HCT116 (cell line): ENCODE measurements around the gene CCL13. TPM values are rescaled to one million over a fixed set of nuclear protein-coding genes. Genes with fewer than 3 reads are reported as not detected.

Experiments
- ATAC-seq: fragments of 200-7000 bp; cut with Tn5 transposase; 2 replicates; pipeline ENCODE4 v1.9.1; 2020; ENCODE audit warnings: mild to moderate bottlenecking, moderate library complexity
- BruUV-seq: library from RNA; stranded (reverse); fragments of 400-500 nt; replicated peaks from 2 replicates; lab custom pipeline; 2021; lab: Mats Ljungman, UMichigan
- CTCF ChIA-PET: fragments of 300-600 bp; sonication (Branson Sonifier 250); formaldehyde crosslinking; loops from one replicate; lab custom pipeline; 2021; ENCODE audit warnings: antibody characterized with exemption; lab: Charles Lee
- POLR2A ChIA-PET: fragments of 300-600, 350-600 bp; sonication (Branson Sonifier 250); formaldehyde crosslinking; loops from one replicate; lab custom pipeline; 2021; ENCODE audit warnings: antibody characterized with exemption; lab: Charles Lee
- RAD21 ChIA-PET, 2 experiments: fragments of 300-600 bp; sonication (Branson Sonifier 250); formaldehyde crosslinking; loops; one replicate each; lab custom pipeline; 2023; ENCODE audit warnings: low total read pairs in 2 of 2; ENCODE audit not compliant: uncharacterized antibody in 2 of 2, unreplicated experiment in 2 of 2, low non-redundant PET in 1 of 2; lab: Charles Lee
- DNase-seq: peaks from one replicate; pipeline ENCODE4 v3.0.0-alpha.2; 2010; ENCODE audit warnings: low read depth, low spot score
- H2AFZ ChIP-seq: fragments of 200-600 bp; shearing (Covaris generic), sonication (generic); 2 replicates; pipeline ENCODE4 v1.6.1; 2017; ENCODE audit warnings: low read depth, mixed run types, mixed read lengths, antibody characterized with exemption, low read length; ENCODE audit not compliant: poor library complexity, severe bottlenecking
- H3K27ac ChIP-seq: 2 replicates; pipeline ENCODE4 v1.5.1; 2012; ENCODE audit warnings: low read depth, low read length
- H3K27me3 ChIP-seq: fragments of 200-600 bp; sonication (generic); 2 replicates; pipeline ENCODE4 v1.6.1; 2016; ENCODE audit warnings: mixed run types, low read length, mixed read lengths; ENCODE audit not compliant: insufficient read depth
- H3K36me3 ChIP-seq, 2 experiments: fragments of 200-500 bp in 1 of 2; fragments of 200-600 bp in 1 of 2; sonication (Bioruptor generic) in 1 of 2; sonication (generic) in 1 of 2; 2 replicates each; pipeline versions ENCODE4 v1.5.1 to v1.6.1; 2014 to 2016; ENCODE audit warnings: low read length in 2 of 2, inconsistent platforms in 1 of 2, mixed read lengths in 1 of 2, mixed run types in 1 of 2; ENCODE audit not compliant: insufficient read depth in 2 of 2, control insufficient read depth in 1 of 2
- H3K4me1 ChIP-seq, 2 experiments: fragments of 200-600 bp in 1 of 2; sonication (generic) in 1 of 2; 2 replicates each; pipeline versions ENCODE4 v1.5.1 to v1.6.1; 2012 to 2017; ENCODE audit warnings: low read length in 2 of 2, inconsistent platforms in 1 of 2, mild to moderate bottlenecking in 1 of 2, mixed read lengths in 1 of 2, mixed run types in 1 of 2, moderate library complexity in 1 of 2; ENCODE audit not compliant: insufficient read depth in 2 of 2, control insufficient read depth in 1 of 2
- H3K4me2 ChIP-seq: fragments of 200-600 bp; sonication (generic); 2 replicates; pipeline ENCODE4 v1.6.1; 2017; ENCODE audit warnings: mixed run types, low read length, mixed read lengths
- H3K4me3 ChIP-seq, 2 experiments: fragments of 200-600 bp in 1 of 2; sonication (generic) in 1 of 2; replicated peaks in 1 of 2; 2 replicates each; pipeline ENCODE4 v1.5.1; 2011 to 2016; ENCODE audit warnings: low read length in 2 of 2, control low read depth in 1 of 2, low read depth in 1 of 2, mild to moderate bottlenecking in 1 of 2, mixed read lengths in 1 of 2, mixed run types in 1 of 2
- H3K79me2 ChIP-seq: fragments of 200-600 bp; sonication (generic); 2 replicates; pipeline ENCODE4 v1.6.1; 2017; ENCODE audit warnings: mild to moderate bottlenecking, mixed run types, low read length, moderate library complexity, mixed read lengths; ENCODE audit not compliant: insufficient read depth
- H3K9ac ChIP-seq: fragments of 200-600 bp; sonication (generic); 2 replicates; pipeline ENCODE4 v1.6.1; 2016; ENCODE audit warnings: low read length, mixed read lengths
- H3K9me2 ChIP-seq: fragments of 200-600 bp; sonication (generic), shearing (Covaris generic); 2 replicates; pipeline ENCODE4 v1.6.1; 2017; ENCODE audit warnings: mixed run types, mild to moderate bottlenecking, moderate library complexity; ENCODE audit not compliant: insufficient read depth
- H3K9me3 ChIP-seq, 2 experiments: fragments of 200-500 bp in 1 of 2; fragments of 200-600 bp in 1 of 2; sonication (Bioruptor generic) in 1 of 2; sonication (generic) in 1 of 2; 2 replicates each; pipeline ENCODE4 v1.6.1; 2014 to 2017; ENCODE audit warnings: low read length in 2 of 2, mixed read lengths in 2 of 2, inconsistent platforms in 1 of 2, low read depth in 1 of 2, mild to moderate bottlenecking in 1 of 2, mixed run types in 1 of 2, moderate library complexity in 1 of 2; ENCODE audit not compliant: control insufficient read depth in 1 of 2, insufficient read depth in 1 of 2
- H4K20me1 ChIP-seq: fragments of 200-600 bp; sonication (generic), shearing (Covaris generic); 2 replicates; pipeline ENCODE4 v1.6.1; 2017; ENCODE audit warnings: mixed run types, mild to moderate bottlenecking, moderate library complexity; ENCODE audit not compliant: insufficient read depth
- CBX3 ChIP-seq: IDR thresholded peaks from 2 replicates; pipeline ENCODE4 v1.6.1; 2012; ENCODE audit warnings: low read depth
- EGR1 ChIP-seq: IDR thresholded peaks from 2 replicates; pipeline ENCODE4 v1.6.1; 2012; ENCODE audit warnings: low read depth
- ELF1 ChIP-seq: IDR thresholded peaks from 2 replicates; pipeline ENCODE4 v1.6.1; 2012; ENCODE audit warnings: low read depth, borderline replicate concordance
- FOSL1 ChIP-seq: IDR thresholded peaks from 2 replicates; pipeline ENCODE4 v1.6.1; 2012; ENCODE audit warnings: low read depth
- JUND ChIP-seq: IDR thresholded peaks from 2 replicates; pipeline ENCODE4 v1.6.1; 2012
- POLR2AphosphoS5 ChIP-seq: IDR thresholded peaks from 2 replicates; pipeline ENCODE4 v1.6.1; 2011; ENCODE audit warnings: mild to moderate bottlenecking, low read depth, low read length, moderate library complexity
- RAD21 ChIP-seq: IDR thresholded peaks from 2 replicates; pipeline ENCODE4 v1.6.1; 2012; ENCODE audit warnings: low read depth, mild to moderate bottlenecking
- SP1 ChIP-seq: IDR thresholded peaks from 2 replicates; pipeline ENCODE4 v1.6.1; 2012; ENCODE audit warnings: low read depth
- SRF ChIP-seq: IDR thresholded peaks from 2 replicates; pipeline ENCODE4 v1.6.1; 2012; ENCODE audit warnings: low read depth
- TCF7L2 ChIP-seq: IDR thresholded peaks from 2 replicates; pipeline ENCODE4 v1.7.0; 2011; ENCODE audit warnings: borderline replicate concordance, inconsistent platforms; ENCODE audit not compliant: insufficient read depth, insufficient read length; ENCODE audit errors: extremely low read depth
- intact Hi-C: fragments of 100-400 bp; cut with micrococcal nuclease; formaldehyde crosslinking; loops from 2 replicates; pipeline ENCODE4 v1.10.0; 2022
- total RNA-seq: library from RNA; stranded (reverse); gene quantifications from one replicate; pipeline ENCODE4 v1.2.1, GENCODE V29; 2021; ENCODE audit not compliant: unreplicated experiment
- TF ChIP-seq, protein P1 (sequence below), 3 experiments: fragments of 200-600 bp in 1 of 3; sonication (generic) in 1 of 3; IDR thresholded peaks in 2 of 3; conservative IDR thresholded peaks in 1 of 3; 2 replicates each; pipeline ENCODE4 v1.5.1; 2012 to 2017; ENCODE audit warnings: low read depth in 2 of 3, low read length in 2 of 3, antibody characterized with exemption in 1 of 3, borderline replicate concordance in 1 of 3, control low read depth in 1 of 3, mild to moderate bottlenecking in 1 of 3, mixed read lengths in 1 of 3, mixed run types in 1 of 3, moderate library complexity in 1 of 3; ENCODE audit not compliant: insufficient read depth in 1 of 3
- TF ChIP-seq, protein P2 (sequence below): IDR thresholded peaks from 2 replicates; pipeline ENCODE4 v1.6.1; 2012

Gene CCL13
- total RNA-seq, 1 experiment from 2014 or later, result not detected

DNA sequence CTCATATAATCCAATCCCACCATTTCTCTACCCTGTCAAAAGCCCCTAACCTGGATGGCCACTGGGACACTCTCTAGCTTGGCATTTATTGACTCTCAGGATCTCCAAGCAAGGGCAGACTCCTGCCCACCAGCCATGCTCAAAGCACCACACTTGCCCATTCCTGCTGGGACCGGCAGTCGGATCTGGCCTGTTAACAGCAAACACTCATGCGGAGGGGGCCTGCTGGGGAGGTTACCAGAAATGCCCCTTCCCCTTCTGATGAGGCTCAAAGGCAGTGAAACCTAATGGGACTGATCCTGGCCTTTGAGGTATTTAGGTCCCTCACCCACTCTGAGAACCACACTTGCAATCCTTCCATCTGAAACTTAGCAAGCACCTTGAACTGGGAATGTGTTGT is 13.3 kb downstream of the CCL13 start:
- H3K4me3 ChIP-seq, result no peak overlapping the region
- H3K36me3 ChIP-seq, result no peaks in the 10 kb centered on the region
- H4K20me1 ChIP-seq, result no peaks in the 10 kb centered on the region
- no TSS peak for BruUV-seq
- POLR2A ChIA-PET, result no interaction called here
- no peak overlapping the region for H3K9ac ChIP-seq
- RAD21 ChIA-PET, result no interaction called here
- CTCF ChIA-PET, result interaction anchor here (3.8 kb wide), 1 partner anchor 8 kb away, joined by 14 read pairs; no protein-coding TSS in a partner anchor
- no peak overlapping the region for H3K27ac ChIP-seq
- DNase-seq (no peak), ATAC-seq (no peak)
- no peak overlapping the region for H3K4me2 ChIP-seq
- H2AFZ ChIP-seq, result no peak overlapping the region
- H3K9me3 ChIP-seq, result no peaks in the 10 kb centered on the region
- H3K9me2 ChIP-seq, result no peaks in the 10 kb centered on the region
- H3K79me2 ChIP-seq, result no peaks in the 10 kb centered on the region
- H3K27me3 ChIP-seq, result peaks cover 14% of the 10 kb centered on the region; the same call in 1 of the 2 replicates
- intact Hi-C loops, result no loop called here
- no peaks in the 10 kb centered on the region for H3K4me1 ChIP-seq
- TF ChIP-seq, protein P1, sequence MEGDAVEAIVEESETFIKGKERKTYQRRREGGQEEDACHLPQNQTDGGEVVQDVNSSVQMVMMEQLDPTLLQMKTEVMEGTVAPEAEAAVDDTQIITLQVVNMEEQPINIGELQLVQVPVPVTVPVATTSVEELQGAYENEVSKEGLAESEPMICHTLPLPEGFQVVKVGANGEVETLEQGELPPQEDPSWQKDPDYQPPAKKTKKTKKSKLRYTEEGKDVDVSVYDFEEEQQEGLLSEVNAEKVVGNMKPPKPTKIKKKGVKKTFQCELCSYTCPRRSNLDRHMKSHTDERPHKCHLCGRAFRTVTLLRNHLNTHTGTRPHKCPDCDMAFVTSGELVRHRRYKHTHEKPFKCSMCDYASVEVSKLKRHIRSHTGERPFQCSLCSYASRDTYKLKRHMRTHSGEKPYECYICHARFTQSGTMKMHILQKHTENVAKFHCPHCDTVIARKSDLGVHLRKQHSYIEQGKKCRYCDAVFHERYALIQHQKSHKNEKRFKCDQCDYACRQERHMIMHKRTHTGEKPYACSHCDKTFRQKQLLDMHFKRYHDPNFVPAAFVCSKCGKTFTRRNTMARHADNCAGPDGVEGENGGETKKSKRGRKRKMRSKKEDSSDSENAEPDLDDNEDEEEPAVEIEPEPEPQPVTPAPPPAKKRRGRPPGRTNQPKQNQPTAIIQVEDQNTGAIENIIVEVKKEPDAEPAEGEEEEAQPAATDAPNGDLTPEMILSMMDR (IDR thresholded peaks at IDR 0.05 in 2 of 3, conservative IDR thresholded peaks at IDR 0.05 in 1 of 3; ENCODE audit: borderline replicate concordance in 1 of 3, insufficient read depth in 1 of 3, low read depth in 2 of 3, low read length in 2 of 3), result no peak
- TF ChIP-seq ELF1 (no peak), EGR1 (no peak), SRF (no peak), FOSL1 (no peak), JUND (no peak), SP1 (no peak), CBX3 (no peak), POLR2AphosphoS5 (no peak), RAD21 (no peak), TCF7L2 (no peak)
- TF ChIP-seq, protein P2, sequence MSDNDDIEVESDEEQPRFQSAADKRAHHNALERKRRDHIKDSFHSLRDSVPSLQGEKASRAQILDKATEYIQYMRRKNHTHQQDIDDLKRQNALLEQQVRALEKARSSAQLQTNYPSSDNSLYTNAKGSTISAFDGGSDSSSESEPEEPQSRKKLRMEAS, result no peak
